Right renal cortex interstitium (tissue), 3 donors: Measurements from ENCODE around the gene LRP1-AS. TPM values are rescaled to one million over a fixed set of nuclear protein-coding genes. Genes with fewer than 3 reads are reported as not detected.

Experiments
- DNase-seq, 3 donors: peaks; one replicate each; pipeline ENCODE4 v3.0.0-alpha.2; 2013; ENCODE audit warnings: low read depth in 3 of 3, low spot score in 2 of 3
- polyA plus RNA-seq, 3 donors: library from polyadenylated mRNA; unstranded; fragments of 120-200 nt; gene quantifications; one replicate each; pipeline ENCODE4 v1.2.1, GENCODE V29; 2013; ENCODE audit not compliant: insufficient read length in 3 of 3

The LRP1-AS gene
- polyA plus RNA-seq, 3 donors: 0.44 TPM; not detected in 2

GRCh38 chr12:57142727-57143126 is 4.7 kb downstream of the LRP1-AS start:
- no peak for DNase-seq

- no peak for DNase-seq
Measured at GRCh38 chr12:57142121-57142520, 5.3 kb downstream of the LRP1-AS start.

DNA sequence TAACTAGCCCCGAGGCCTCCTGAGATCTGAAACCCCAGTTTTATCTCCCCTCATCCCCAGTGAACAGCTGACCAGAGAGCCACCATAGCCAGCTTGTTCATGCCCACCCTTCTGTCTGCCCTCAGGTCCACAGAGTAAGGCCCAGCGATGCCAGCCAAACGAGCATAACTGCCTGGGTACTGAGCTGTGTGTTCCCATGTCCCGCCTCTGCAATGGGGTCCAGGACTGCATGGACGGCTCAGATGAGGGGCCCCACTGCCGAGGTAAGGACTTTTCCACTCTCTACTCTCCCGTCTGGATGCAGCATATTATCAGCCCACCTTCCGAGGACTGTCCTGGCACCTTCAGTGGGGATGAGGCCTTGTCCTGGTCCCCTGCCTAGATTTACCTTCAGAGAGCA is 6.2 kb downstream of the LRP1-AS start:
- no peak for DNase-seq

GRCh38 chr12:57139796-57140649 is 7.4 kb downstream of the LRP1-AS start:
- no peak for DNase-seq

GRCh38 chr12:57138526-57139272 is 8.7 kb downstream of the LRP1-AS start:
- DNase-seq: no peak

DNA sequence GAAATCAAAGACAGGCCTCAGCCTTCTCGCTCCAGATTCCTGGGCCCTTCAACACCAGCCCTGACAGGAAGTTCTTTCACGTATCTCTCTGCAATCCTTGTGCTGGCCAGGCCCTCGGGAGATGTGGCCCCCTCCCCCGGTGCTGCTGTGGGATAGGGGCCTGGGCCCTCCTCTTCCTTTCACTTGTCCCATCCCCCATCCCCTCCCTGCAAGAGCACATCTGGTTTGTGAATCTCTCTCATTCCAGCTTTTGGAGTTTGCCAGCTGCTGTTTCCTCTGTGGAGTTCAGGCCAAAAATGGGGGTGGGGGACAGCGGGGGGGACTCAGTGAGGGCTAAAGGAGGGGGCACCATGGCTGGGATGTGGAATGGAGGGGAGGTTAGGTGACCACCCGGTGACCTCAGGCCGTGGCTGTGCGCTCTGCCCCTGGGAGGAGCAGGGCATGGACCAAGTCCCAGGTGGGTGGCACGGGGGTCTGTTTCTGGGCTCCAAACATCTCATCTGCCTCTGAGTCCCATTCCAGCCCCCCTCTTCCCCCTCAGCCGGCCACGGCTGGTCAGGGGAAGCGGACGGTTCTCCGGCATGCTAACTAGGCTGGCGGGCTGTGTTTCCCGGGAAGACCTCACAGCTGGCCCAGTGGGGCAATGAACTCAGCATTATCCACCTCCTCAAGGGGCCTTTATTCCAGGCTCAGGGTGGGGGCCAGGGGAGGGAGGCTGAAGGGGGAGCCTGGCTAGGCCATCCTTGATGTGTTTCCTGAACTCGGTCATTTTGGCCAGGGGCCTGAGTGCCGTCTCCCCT is 11.7 kb downstream of the LRP1-AS start:
- DNase-seq: no peak

DNA sequence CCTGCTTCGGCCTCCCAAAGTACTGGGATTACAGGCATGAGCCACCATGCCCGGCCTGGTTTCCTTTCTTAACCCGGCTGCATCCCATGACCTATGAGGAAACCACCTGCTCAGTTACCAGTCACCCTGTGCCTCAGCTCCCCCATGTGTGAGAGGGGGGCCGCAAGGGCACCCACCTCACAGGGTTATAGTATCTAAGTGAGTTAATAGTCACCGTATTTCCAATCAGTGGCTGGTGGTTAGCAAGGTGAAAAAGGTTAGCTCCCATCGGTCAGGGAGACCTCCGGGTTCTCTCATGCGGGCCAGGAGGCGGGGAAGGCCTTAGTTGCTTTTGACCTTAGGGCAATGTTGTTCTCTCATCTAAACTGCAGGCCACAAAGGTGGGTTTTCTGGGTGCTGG is 12.5 kb downstream of the LRP1-AS start:
- DNase-seq: no peak

DNA sequence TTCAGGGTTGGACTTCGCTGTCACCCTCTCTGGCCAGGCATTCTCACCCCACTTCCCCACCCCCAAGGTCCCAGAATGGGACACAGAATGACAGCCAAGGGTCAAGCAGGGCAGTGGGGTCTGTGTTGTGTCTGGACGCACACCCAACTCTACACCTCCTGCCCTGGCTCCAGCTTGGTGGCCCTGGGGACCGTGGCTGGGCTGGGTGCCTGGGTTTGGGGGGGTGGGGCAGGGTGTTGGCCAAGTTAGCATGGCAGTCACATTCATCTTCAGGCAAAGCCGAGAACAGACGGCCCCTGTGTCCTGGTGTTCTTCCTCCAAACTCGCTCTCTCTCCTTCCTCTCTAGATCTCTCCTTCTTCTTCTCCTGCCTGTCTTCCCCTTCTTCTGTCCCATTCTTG is 13.5 kb downstream of the LRP1-AS start:
- no peak for DNase-seq

GRCh38 chr12:57133013-57133569 is 14.3 kb downstream of the LRP1-AS start:
- DNase-seq: no peak

GRCh38 chr12:57131896-57132744 is 15.3 kb downstream of the LRP1-AS start:
- no peak for DNase-seq

DNA sequence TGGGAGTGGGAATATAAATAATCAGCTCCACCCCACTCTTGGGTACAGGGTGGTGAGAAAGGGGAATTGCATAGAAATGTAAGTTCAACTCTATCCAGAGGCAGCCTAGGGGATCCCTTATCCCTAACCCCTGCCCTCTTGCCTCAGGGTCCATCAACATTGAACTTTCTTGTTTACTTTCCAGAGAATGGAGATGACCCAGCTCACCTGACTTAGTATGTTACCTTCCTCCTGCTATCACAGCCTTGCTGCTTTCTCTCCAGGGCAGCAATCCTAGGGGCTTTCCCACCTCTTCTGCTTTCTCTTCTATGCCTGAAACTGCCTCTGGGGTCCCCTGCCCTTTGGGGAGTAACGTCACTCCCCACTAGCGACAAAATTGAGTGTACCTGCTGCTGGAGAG is 16.5 kb downstream of the LRP1-AS start:
- no peak for DNase-seq

- no peak for DNase-seq
Measured at GRCh38 chr12:57129889-57130288, 17.5 kb downstream of the LRP1-AS start.

- no peak for DNase-seq
Measured at GRCh38 chr12:57129321-57129842, 18.0 kb downstream of the LRP1-AS start.

- DNase-seq: no peak
Measured at GRCh38 chr12:57128519-57129247, 18.7 kb downstream of the LRP1-AS start.

DNA sequence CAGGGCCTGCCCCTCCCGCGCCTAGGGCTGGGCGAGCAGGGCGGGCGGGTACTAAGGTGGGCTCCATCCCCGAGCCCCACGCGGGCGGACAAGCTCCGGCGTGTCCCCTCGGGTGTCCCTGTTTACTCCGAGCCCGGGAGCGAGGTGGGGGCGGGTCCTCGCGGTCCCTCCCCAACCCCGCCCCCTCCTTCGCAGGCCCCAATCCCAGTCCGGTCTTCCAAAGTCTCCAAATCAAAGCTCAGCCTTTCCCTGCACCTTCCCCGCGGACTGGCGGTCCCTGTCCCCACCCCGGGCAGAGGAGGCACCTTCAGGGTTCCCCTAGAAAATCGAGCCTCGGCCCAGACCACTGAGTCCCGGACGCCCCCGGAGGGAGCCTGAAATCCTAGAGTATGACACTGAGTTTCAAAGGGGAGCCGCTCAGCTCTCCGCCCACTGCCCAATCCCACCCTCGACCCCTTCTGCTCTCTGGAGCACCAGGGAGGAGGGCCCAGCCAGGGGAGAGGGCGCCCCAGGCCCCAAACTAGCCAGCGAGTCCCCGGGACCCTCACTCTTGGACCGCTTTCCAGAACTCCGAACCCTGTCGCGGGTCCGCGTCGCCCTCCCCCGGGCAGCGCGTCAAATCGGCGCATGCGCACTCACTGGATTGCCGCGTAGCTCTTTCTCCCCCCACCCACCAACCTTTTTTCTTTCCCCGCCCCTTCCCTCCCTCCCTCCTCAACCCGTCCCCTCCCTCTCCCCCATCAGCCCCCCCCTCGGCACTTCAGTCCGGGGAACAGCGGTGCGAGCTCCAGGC is 19.5 kb downstream of the LRP1-AS start, which contains the start of gene LRP1:
LRP1 (plus strand) TSS at position 758 of the 793 bp plus-strand sequence. CDS start 482 bp downstream, outside the sequence.
- DNase-seq: peak in 1 of 3 donors; percentile 69

DNA sequence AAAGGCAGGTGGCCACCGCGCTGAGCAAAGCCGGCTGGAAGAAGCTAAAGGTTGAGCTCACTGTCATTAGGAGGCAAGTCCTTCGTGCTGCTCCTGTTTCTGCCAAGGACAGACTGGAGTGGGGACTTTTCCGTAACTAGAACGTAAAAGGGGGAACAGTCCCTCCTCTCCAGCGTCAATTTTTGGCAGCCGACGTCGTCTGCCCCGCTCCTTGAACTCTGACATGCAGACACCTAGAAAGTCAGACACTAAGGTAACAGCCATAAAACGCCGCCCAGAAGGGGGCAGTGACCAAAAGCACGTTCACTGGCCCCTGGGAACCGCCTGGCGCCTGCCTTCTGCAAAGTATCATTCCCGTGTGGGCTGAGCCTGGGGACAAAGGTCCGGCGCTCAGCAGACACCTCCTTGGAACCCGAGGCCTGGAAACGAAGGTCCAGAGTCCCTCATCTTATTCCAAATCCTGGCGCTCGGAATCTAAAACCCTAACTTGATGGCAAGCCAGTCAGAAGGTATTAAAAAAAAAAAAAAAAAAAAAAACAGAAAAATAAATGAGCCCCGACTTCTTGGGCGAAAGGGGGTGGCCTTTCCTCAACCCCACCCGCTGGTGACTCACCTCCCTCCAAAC is 20.2 kb downstream of the LRP1-AS start:
- no peak for DNase-seq

GRCh38 chr12:57126561-57126960 is 20.9 kb downstream of the LRP1-AS start:
- DNase-seq: no peak

DNA sequence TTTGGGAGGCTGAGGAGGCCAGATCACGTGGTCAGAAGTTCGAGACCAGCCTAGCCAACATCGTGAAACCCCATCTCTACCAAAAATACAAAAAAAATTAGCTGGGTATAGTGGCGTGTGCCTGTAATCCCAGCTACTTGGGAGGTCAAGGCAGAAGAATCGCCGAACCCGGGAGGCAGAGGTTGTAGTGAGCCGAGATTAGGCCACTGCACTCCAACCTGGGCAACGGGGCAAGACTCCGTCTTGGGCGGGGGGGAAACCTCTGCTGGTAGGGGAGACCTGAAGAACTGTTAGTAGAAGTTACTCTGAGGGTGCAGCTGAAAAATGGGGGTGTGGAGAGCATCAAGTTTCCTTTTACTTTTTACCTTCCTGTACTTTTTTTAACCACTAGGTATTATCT is 21.4 kb downstream of the LRP1-AS start:
- DNase-seq: no peak
